Suprapubic skin (tissue), 4 donors: ENCODE measurements around the gene STYXL1. TPM values are rescaled to one million over a fixed set of nuclear protein-coding genes. Genes with fewer than 3 reads are reported as not detected.

ENCODE experiments used
- DNase-seq, 2 donors: peaks; one replicate each; pipeline ENCODE4 v3.0.0-alpha.2; 2019; ENCODE audit warnings: low spot score in 2 of 2
- H3K27ac ChIP-seq: fragments of 200-600 bp; sonication (generic); one replicate; pipeline ENCODE4 v1.5.1; 2019
- H3K27me3 ChIP-seq: fragments of 200-600 bp; sonication (generic); one replicate; pipeline ENCODE4 v1.5.1; 2019
- H3K36me3 ChIP-seq: fragments of 200-600 bp; sonication (generic); one replicate; pipeline ENCODE4 v1.5.1; 2019
- H3K4me1 ChIP-seq: fragments of 200-600 bp; sonication (generic); one replicate; pipeline ENCODE4 v1.5.1; 2019
- H3K4me3 ChIP-seq: fragments of 200-600 bp; sonication (generic); one replicate; pipeline ENCODE4 v1.5.1; 2019; ENCODE audit warnings: mild to moderate bottlenecking
- H3K9me3 ChIP-seq: fragments of 200-600 bp; sonication (generic); one replicate; pipeline ENCODE4 v1.5.1; 2019
- EP300 ChIP-seq: sonication (generic); formaldehyde crosslinking; IDR thresholded peaks from one replicate; pipeline ENCODE4 v1.6.1; 2017; ENCODE audit warnings: antibody characterized with exemption
- POLR2A ChIP-seq, 2 donors: fragments of 450-650 bp; IDR thresholded peaks; one replicate each; pipeline ENCODE4 v1.6.1; 2017; ENCODE audit warnings: antibody characterized with exemption in 2 of 2, mild to moderate bottlenecking in 2 of 2, moderate library complexity in 2 of 2
- POLR2AphosphoS5 ChIP-seq, 3 donors: sonication (generic); formaldehyde crosslinking; IDR thresholded peaks; one replicate each; pipeline ENCODE4 v1.6.1; 2017; ENCODE audit warnings: antibody characterized with exemption in 3 of 3
- WGBS: methylation state at CpG from one replicate; pipeline ENCODE4 v1.1.5; 2018; 5-methylcytosine and 5-hydroxymethylcytosine counted together
- total RNA-seq, 4 donors: library from RNA; depleted of rRNA; stranded (reverse); fragments of >200 nt; gene quantifications; one replicate each; pipeline ENCODE4 v1.1.0, GENCODE V29; 2016
- TF ChIP-seq, protein P1 (sequence below), 2 donors: fragments of 200-600 bp in 1 of 2; fragments of 450-650 bp in 1 of 2; sonication (generic) in 1 of 2; IDR thresholded peaks; one replicate each; pipeline ENCODE4 v1.5.1; 2016 to 2019; ENCODE audit warnings: antibody characterized with exemption in 2 of 2, mild to moderate bottlenecking in 1 of 2, moderate library complexity in 1 of 2

The STYXL1 gene
- total RNA-seq, 4 donors from 2014 or later = 8.8 to 59.5 (median 41.2) TPM

DNA sequence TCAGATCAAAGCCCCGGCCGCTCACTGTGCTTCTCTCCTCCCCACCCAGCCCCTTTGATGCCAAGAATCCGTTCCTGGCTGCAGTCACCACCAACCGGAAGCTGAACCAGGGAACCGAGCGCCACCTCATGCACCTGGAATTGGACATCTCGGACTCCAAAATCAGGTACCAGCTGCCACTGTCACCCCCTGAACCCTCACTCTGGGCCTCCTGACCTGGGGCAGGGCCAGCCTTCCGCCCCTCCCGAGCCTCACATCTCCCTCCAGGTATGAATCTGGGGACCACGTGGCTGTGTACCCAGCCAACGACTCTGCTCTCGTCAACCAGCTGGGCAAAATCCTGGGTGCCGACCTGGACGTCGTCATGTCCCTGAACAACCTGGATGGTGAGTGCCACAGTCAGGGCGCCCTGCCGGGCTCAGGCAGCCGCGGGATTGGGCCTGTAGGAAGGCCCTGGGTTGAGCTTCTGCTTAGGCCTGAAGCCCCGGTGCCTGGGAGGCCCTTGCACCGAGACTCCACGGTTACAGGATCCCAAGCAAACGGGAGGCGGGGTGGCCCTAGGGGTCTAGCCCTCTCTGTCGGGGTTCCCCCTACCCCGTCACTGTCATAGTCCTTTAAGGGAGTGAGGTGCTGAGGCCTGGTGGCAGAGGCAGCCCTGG lies 64.2 kb downstream of the STYXL1 start:
- Histone ChIP-seq H3K27ac (no peak overlapping the region), H3K27me3 (no peaks in the 10 kb centered on the region), H3K36me3 (peaks cover 90% of the 10 kb centered on the region), H3K4me3 (no peak overlapping the region), H3K9me3 (no peaks in the 10 kb centered on the region), H3K4me1 (peaks cover 18% of the 10 kb centered on the region)
- 88% methylated on average over 18 of the region's 26 CpGs for WGBS
- no peak for DNase-seq
- TF ChIP-seq EP300 = no peak
- TF ChIP-seq, protein P1, sequence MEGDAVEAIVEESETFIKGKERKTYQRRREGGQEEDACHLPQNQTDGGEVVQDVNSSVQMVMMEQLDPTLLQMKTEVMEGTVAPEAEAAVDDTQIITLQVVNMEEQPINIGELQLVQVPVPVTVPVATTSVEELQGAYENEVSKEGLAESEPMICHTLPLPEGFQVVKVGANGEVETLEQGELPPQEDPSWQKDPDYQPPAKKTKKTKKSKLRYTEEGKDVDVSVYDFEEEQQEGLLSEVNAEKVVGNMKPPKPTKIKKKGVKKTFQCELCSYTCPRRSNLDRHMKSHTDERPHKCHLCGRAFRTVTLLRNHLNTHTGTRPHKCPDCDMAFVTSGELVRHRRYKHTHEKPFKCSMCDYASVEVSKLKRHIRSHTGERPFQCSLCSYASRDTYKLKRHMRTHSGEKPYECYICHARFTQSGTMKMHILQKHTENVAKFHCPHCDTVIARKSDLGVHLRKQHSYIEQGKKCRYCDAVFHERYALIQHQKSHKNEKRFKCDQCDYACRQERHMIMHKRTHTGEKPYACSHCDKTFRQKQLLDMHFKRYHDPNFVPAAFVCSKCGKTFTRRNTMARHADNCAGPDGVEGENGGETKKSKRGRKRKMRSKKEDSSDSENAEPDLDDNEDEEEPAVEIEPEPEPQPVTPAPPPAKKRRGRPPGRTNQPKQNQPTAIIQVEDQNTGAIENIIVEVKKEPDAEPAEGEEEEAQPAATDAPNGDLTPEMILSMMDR (IDR thresholded peaks at IDR 0.05) = no peak
- TF ChIP-seq POLR2A (IDR thresholded peaks at IDR 0.05) = no peak
- TF ChIP-seq POLR2AphosphoS5 (IDR thresholded peaks at IDR 0.05) = no peak

- H3K27me3 ChIP-seq = no peaks in the 10 kb centered on the region
- 81% methylated on average over 12 of the region's 22 CpGs for WGBS
- H3K27ac ChIP-seq = no peak overlapping the region
- no peak overlapping the region for H3K4me3 ChIP-seq
- TF ChIP-seq POLR2AphosphoS5 (IDR thresholded peaks at IDR 0.05) (no peak), POLR2A (IDR thresholded peaks at IDR 0.05) (no peak), EP300 (no peak)
- TF ChIP-seq, protein P1 (IDR thresholded peaks at IDR 0.05) = no peak
- no peaks in the 10 kb centered on the region for H3K9me3 ChIP-seq
- peaks cover 25% of the 10 kb centered on the region for H3K4me1 ChIP-seq
- peaks cover 81% of the 10 kb centered on the region for H3K36me3 ChIP-seq
- no peak for DNase-seq
Measured at GRCh38 chr7:75982306-75983064, 65.3 kb downstream of the STYXL1 start.

DNA sequence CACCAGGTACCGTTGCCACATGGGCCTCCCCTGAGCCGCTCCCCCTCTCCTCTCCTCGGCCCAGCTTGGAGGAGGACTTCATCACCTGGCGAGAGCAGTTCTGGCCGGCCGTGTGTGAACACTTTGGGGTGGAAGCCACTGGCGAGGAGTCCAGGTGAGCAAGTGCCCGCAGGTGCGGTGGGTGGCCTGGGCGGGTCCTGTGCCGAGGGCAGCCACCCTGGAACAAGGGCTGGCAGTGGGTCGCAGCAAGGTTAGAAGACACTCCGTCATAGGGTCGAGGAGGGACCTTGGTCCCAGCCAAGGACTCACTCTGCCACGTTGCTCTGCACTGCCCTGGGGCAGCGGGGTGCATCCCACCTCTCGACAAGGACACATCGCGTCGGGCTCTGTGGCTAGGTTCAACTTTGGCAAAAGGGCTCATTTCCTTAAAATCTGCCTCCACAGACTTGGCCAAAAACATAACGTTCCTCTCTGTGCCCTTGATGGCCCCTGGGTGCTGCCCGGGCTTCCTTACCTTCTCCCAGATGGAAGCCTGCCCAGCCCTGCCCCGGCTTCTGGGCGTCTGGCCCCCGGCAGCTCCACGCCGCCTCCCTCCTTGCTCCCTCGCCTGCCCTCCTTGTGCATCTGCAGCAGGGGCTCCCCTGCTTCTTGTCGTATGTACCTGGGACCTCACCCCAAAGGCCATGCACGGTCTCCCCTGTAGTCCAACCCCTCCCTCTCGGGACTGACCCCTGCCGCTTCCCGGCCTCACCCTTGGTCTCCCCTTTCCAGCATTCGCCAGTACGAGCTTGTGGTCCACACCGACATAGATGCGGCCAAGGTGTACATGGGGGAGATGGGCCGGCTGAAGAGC lies 66.1 kb downstream of the STYXL1 start:
- H3K27ac ChIP-seq = no peak overlapping the region
- TF ChIP-seq POLR2AphosphoS5 (IDR thresholded peaks at IDR 0.05) = no peak
- no peak for TF ChIP-seq POLR2A (IDR thresholded peaks at IDR 0.05)
- TF ChIP-seq EP300 = no peak
- TF ChIP-seq, protein P1 (IDR thresholded peaks at IDR 0.05) = no peak
- DNase-seq = peak in 1 of 2 donors; percentile 64
- H3K36me3 ChIP-seq = peaks cover 73% of the 10 kb centered on the region
- no peak overlapping the region for H3K4me3 ChIP-seq
- no peaks in the 10 kb centered on the region for H3K9me3 ChIP-seq
- peaks cover 27% of the 10 kb centered on the region for H3K4me1 ChIP-seq
- 82% methylated on average over 38 of the region's 38 CpGs for WGBS
- no peaks in the 10 kb centered on the region for H3K27me3 ChIP-seq

GRCh38 chr7:75981203-75981452 lies 66.7 kb downstream of the STYXL1 start:
- Histone ChIP-seq H3K27ac (no peak overlapping the region), H3K27me3 (no peaks in the 10 kb centered on the region), H3K9me3 (no peaks in the 10 kb centered on the region), H3K36me3 (peaks cover 67% of the 10 kb centered on the region), H3K4me3 (no peak overlapping the region), H3K4me1 (peaks cover 27% of the 10 kb centered on the region)
- WGBS = 75% methylated on average over 4 of the region's 12 CpGs
- TF ChIP-seq, protein P1 (IDR thresholded peaks at IDR 0.05) = no peak
- TF ChIP-seq POLR2AphosphoS5 (IDR thresholded peaks at IDR 0.05) (no peak), POLR2A (IDR thresholded peaks at IDR 0.05) (no peak)
- no peak for DNase-seq
